DND-41 (cell line): Measurements from ENCODE around the gene GSC2.

Experiments
- EZH2 ChIP-seq: IDR thresholded peaks from 3 replicates; pipeline ENCODE4 v1.6.1; 2012; ENCODE audit warnings: borderline replicate concordance, low read depth, mild to moderate bottlenecking, moderate library complexity, low read length, inconsistent platforms; ENCODE audit not compliant: severe bottlenecking
- TF ChIP-seq, protein P1 (sequence below): IDR thresholded peaks from 2 replicates; pipeline ENCODE4 v1.5.1; 2012; ENCODE audit warnings: borderline replicate concordance, low read length, moderate library complexity, mild to moderate bottlenecking; ENCODE audit not compliant: poor library complexity, severe bottlenecking; ENCODE audit errors: extremely low read depth

DNA sequence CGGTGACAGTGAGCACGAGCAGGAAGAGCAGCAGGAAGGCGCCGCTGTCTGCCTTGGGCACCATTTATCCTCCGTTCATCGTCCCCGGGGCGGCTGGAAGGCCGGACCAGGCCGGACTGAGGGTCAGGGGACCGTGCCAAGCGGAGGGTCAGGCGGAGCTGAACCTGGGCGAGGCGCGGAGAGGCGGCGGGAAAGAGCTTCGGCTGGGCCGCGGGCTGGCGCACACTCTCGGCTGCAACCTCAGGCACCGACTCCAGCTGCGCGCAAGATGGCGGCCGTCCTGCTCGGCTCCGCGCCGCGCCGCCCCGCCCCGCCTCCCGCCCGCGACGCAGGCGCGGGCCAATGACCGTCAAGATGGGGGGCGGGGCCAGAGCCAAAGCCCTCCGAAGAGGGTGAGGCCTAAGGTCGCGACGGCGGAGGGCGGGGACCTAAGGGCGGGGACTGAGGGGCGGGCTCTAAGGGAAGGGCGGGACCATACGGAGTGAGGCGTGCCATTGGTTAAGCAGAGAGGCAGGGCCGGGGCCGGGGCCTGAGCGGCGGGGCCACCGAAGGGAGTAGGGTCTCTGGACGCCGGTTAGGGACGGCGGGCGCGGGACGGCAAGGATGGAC, 27.8 kb downstream of the GSC2 start, which contains the start of gene DGCR2:
- TF ChIP-seq, protein P1, sequence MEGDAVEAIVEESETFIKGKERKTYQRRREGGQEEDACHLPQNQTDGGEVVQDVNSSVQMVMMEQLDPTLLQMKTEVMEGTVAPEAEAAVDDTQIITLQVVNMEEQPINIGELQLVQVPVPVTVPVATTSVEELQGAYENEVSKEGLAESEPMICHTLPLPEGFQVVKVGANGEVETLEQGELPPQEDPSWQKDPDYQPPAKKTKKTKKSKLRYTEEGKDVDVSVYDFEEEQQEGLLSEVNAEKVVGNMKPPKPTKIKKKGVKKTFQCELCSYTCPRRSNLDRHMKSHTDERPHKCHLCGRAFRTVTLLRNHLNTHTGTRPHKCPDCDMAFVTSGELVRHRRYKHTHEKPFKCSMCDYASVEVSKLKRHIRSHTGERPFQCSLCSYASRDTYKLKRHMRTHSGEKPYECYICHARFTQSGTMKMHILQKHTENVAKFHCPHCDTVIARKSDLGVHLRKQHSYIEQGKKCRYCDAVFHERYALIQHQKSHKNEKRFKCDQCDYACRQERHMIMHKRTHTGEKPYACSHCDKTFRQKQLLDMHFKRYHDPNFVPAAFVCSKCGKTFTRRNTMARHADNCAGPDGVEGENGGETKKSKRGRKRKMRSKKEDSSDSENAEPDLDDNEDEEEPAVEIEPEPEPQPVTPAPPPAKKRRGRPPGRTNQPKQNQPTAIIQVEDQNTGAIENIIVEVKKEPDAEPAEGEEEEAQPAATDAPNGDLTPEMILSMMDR, result no peak
- no peak for TF ChIP-seq EZH2
